HepG2 (cell line): ENCODE measurements around the gene NTN3. TPM values are rescaled to one million over a fixed set of nuclear protein-coding genes. Genes with fewer than 3 reads are reported as not detected.

Source experiments
- CREB3 ChIP-seq: sonication (generic); formaldehyde crosslinking; IDR thresholded peaks from 2 replicates; pipeline ENCODE4 v1.5.0; 2020; ENCODE audit warnings: missing genetic modification reagents
- DZIP1 ChIP-seq: sonication (generic); formaldehyde crosslinking; IDR thresholded peaks from 2 replicates; pipeline ENCODE4 v1.5.0; 2020; ENCODE audit warnings: mild to moderate bottlenecking, missing genetic modification reagents
- E2F1 ChIP-seq: sonication (generic); formaldehyde crosslinking; IDR thresholded peaks from 2 replicates; pipeline ENCODE4 v1.5.0; 2020; ENCODE audit warnings: missing genetic modification reagents
- EP300 ChIP-seq, 3 experiments: sonication (generic) in 1 of 3; formaldehyde crosslinking in 1 of 3; IDR thresholded peaks; 2 replicates each; pipeline versions ENCODE4 v1.5.1 to v1.6.1; 2011 to 2020; ENCODE audit warnings: low read depth in 2 of 3, low read length in 2 of 3, borderline replicate concordance in 1 of 3, improper control_type of control experiment in 1 of 3, mild to moderate bottlenecking in 1 of 3, missing genetic modification reagents in 1 of 3, moderate library complexity in 1 of 3
- MED8 ChIP-seq: sonication (generic); formaldehyde crosslinking; IDR thresholded peaks from 2 replicates; pipeline ENCODE4 v1.8.1; 2023; ENCODE audit warnings: mild to moderate bottlenecking, missing genetic modification reagents; ENCODE audit not compliant: insufficient replicate concordance
- RNF219 ChIP-seq: sonication (generic); formaldehyde crosslinking; IDR thresholded peaks from 2 replicates; pipeline ENCODE4 v1.5.0; 2020; ENCODE audit warnings: mild to moderate bottlenecking, missing genetic modification reagents
- SNAPC4 ChIP-seq: sonication (generic); formaldehyde crosslinking; IDR thresholded peaks from 2 replicates; pipeline ENCODE4 v1.4.0; 2020; ENCODE audit warnings: mild to moderate bottlenecking, missing genetic modification reagents
- TFDP2 ChIP-seq: sonication (generic); formaldehyde crosslinking; IDR thresholded peaks from 2 replicates; pipeline ENCODE4 v1.4.0; 2020; ENCODE audit warnings: missing genetic modification reagents
- ZBTB39 ChIP-seq: sonication (generic); formaldehyde crosslinking; IDR thresholded peaks from 2 replicates; pipeline ENCODE4 v1.5.0; 2020; ENCODE audit warnings: missing genetic modification reagents
- ZNF329 ChIP-seq: sonication (generic); formaldehyde crosslinking; IDR thresholded peaks from 2 replicates; pipeline ENCODE4 v1.9.0; 2021; ENCODE audit warnings: low read depth, mild to moderate bottlenecking, missing genetic modification reagents
- polyA plus RNA-seq, 8 experiments: library from polyadenylated mRNA; depleted of rRNA in 3 of 8; stranded (reverse) in 7 of 8; unstranded in 1 of 8; fragments of >200 nt; fragmentation: Illumina TruSeq in 4 of 8; extraction: Trizol in 4 of 8; gene quantifications; 2 replicates each; pipeline versions ENCODE4 v1.2.1 to v1.2.3, GENCODE V29; 2011 to 2016; ENCODE audit warnings: low read depth in 4 of 8, missing spikeins in 1 of 8, mixed read lengths in 1 of 8; ENCODE audit not compliant: insufficient read depth in 1 of 8
- total RNA-seq, 5 experiments: library from RNA; depleted of rRNA; stranded (reverse); fragments of >200 nt; fragmentation: Illumina TruSeq; extraction: Trizol; gene quantifications; 2 replicates each; pipeline ENCODE4 v1.2.3, GENCODE V29; 2016; ENCODE audit warnings: low read depth in 1 of 5

NTN3 gene
- total and polyA plus RNA-seq, 2 of the 13 experiments (the other 11 are each of a cell fraction or from before 2014, with no cell fraction given), result 0.09 to 0.20 TPM

- no peak for TF ChIP-seq ZBTB39 (CRISPR knock-in tag)
- no peak for TF ChIP-seq ZNF329 (CRISPR knock-in tag)
- no peak for TF ChIP-seq SNAPC4 (CRISPR knock-in tag)
- no peak for TF ChIP-seq E2F1 (CRISPR knock-in tag)
- no peak for TF ChIP-seq RNF219 (CRISPR knock-in tag)
- TF ChIP-seq EP300 (IDR thresholded peaks at IDR 0.05; ENCODE audit: low read depth in 2 of 2, low read length in 2 of 2), result no peak
- TF ChIP-seq EP300 (CRISPR knock-in tag; IDR thresholded peaks at IDR 0.05; ENCODE audit: borderline replicate concordance), result no peak
- no peak for TF ChIP-seq CREB3 (CRISPR knock-in tag)
- TF ChIP-seq MED8, result no peak
- 0 out of 2 replicates have a peak, but pooled peaks have one; percentile 11 for TF ChIP-seq DZIP1
- no peak for TF ChIP-seq TFDP2
Observed at GRCh38 chr16:2458887-2459646, 12.0 kb upstream of the NTN3 start (continued).
